GM19099 (cell line): ENCODE measurements around the gene FBXL7.

Experiments
- POLR2A ChIP-seq: IDR thresholded peaks from 3 replicates; pipeline ENCODE4 v1.6.1; 2011; ENCODE audit warnings: low read depth; ENCODE audit not compliant: insufficient read length; ENCODE audit errors: extremely low read depth

Gene FBXL7

DNA sequence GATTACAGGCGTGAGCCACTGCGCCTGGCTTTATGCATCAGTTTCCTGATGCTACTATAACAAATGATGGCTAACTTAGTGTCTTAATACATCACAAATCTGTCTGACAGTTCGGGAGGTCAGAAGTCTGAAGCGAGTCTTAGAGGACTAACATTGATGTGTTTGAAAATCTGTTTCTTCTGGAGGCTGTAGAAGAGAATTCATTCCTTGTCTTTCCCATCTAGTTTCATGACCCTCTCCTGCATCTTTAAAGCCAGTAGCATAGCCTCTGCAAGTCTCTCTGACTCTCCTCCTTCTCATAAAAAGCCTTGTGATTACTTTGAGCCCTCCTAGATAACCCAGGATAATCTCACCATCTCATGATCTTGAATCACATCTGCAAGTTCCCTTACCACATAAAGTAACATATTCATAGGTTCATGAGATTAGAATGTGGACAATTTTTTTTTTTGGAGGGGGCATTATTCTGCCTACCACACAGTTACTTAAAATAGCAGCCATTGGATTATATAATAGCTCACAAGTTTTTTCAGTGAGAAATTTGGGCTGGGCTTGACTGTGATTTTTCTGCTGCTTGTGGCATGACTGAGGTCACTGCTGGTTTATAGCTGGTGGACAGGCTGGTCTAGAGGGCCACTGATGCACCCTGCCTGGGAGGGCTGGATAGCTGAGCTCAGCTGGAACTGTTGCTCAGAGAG lies 134.8 kb downstream of the FBXL7 start:
- TF ChIP-seq POLR2A, result no peak

- TF ChIP-seq POLR2A, result no peak
These were observed 135.3 kb downstream of the FBXL7 start for GRCh38 chr5:15635289-15635616.

DNA sequence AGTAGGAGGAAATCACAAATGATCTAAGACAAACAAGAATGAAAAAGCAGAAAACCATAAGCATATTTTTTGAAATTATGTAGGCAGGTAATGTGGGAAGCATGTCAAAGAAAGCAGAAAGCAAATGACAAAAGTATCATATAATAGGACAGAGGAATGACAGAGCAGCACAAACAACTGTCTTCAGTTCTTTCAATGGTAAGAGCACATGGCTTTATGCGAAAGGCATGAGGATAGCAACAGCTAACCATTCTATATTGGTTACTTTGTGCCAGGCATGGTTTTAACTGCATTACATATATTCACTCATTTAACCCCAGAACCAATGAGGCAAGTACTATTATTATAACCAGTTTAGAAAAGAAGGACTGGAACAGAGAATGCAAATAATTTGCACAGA lies 137.4 kb downstream of the FBXL7 start:
- no peak for TF ChIP-seq POLR2A

DNA sequence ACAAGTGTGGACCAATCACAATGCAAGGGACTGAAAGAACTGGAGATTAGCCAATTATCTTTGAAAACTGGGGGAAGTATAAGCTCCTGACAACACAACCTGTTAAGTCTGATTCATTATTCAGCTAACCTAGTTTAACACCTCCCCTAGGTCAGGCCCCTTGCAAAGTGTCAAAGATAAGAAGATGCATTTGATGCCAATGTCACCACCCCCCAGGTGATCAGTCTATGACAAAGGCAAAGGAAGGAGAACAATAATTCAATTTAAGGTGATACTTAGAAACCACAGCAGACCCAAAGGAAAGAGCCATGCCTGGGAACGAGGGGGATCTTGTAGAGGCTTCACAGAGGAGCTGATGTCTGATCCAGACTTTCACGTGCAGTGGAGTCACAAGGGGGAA lies 137.9 kb downstream of the FBXL7 start:
- no peak for TF ChIP-seq POLR2A

GRCh38 chr5:15638296-15638695 lies 138.3 kb downstream of the FBXL7 start:
- TF ChIP-seq POLR2A, result no peak

GRCh38 chr5:15639288-15639687 lies 139.3 kb downstream of the FBXL7 start:
- TF ChIP-seq POLR2A, result no peak

DNA sequence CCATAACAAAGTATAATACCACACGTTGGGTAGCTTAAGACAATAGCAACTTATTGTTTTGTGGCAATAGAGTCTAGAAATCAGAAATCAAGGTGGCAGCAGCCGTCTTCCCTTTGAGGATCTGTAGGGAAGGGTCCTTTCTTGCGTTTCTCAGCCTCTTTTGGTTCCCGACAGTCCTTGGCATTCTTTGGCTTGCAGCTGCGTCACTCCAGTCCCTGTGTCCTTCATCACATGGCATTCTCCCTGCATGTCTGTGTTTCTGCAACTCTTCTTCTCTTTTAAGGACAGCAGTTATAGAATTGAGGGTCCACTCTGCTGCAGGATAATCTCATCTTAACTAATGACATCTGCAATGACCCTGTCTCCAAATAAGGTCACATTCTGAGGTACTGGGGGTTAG lies 140.1 kb downstream of the FBXL7 start:
- no peak for TF ChIP-seq POLR2A

GRCh38 chr5:15643731-15644130 lies 143.8 kb downstream of the FBXL7 start:
- TF ChIP-seq POLR2A, result no peak

DNA sequence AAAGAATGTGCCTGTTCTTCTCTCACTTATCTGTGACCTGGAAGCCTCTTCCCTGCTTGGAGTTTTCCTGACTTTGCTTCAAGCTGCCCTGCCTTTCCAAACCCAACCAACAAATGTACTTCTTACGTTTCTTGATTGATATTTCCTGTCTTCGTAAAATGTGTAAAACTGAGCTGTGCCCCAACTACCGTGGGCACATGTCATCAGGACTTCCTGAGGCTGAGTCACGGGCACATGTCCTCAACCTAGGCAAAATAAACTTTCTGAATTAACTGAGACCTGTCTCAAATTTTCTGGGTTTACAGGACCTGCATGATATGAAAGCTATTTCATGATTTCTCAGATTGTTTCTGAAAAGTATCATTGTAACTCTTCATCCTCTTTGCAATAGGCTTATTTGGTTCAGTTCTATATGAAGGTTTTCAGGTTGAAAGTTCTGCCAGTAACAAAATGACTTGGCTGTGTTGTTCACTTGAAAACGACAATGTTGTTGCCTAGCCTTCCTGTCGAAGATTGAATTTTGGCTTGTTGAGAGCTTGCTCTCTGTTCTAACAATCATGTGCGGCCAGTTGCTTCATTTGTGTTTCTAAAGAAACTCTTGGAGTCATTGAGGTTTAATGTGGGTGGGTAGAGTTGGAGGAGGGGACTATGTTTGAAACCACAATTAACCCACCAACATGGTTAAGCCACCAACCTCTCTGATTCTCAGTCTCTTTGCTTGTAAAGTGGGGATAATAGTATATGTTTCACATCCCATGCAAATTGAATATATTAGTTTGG lies 145.6 kb downstream of the FBXL7 start:
- no peak for TF ChIP-seq POLR2A

- no peak for TF ChIP-seq POLR2A
These were observed 146.4 kb downstream of the FBXL7 start for GRCh38 chr5:15646371-15646770.

GRCh38 chr5:15647251-15647650 lies 147.3 kb downstream of the FBXL7 start:
- TF ChIP-seq POLR2A, result no peak

DNA sequence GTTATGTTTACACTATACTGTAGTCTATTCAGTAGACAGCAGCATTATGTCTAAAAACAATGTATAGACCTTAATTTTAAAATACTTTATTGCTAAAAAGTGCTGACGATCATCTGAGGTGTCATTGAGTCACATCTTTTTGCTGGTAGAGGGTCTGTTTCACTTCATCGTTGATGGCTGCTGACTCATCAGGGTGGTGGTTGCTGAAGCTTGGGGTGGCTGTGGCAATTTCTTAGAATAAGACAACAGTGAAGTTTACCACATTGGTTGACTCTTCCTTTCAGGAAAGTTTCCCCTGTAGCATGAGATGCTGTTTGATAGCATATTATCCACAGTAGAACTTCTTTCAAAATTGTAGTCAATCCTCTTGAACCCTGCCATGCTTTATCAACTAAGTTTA lies 150.3 kb downstream of the FBXL7 start:
- TF ChIP-seq POLR2A, result no peak

- TF ChIP-seq POLR2A, result no peak
These were observed 154.8 kb downstream of the FBXL7 start for GRCh38 chr5:15654779-15655178.

GRCh38 chr5:15655683-15656082 lies 155.7 kb downstream of the FBXL7 start:
- TF ChIP-seq POLR2A, result no peak

- no peak for TF ChIP-seq POLR2A
These were observed 165.0 kb downstream of the FBXL7 start for GRCh38 chr5:15664961-15665360.

DNA sequence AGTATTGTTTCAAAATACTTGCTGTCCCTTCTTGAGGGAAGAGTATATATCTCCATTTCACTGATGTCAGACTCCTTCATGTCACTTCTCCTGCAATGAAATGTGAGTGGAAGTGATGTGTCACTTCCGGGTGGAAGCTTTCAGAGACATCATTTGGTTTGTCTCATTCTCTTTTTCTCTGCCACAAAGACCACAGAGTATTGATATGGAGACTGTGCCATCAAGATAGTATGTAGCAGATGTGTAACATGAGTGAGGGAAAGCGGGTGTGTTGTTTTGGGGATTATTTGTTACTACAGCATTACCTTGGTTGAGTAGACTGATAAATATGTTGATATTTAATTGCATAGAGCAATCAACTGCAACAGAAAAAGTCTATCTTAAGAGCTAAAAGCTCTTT lies 169.8 kb downstream of the FBXL7 start:
- TF ChIP-seq POLR2A, result no peak
